ENCODE results near the gene CYTH1.

CYTH1 gene

GRCh38 chr17:78715000-78715771, 66.9 kb downstream of the CYTH1 start:
- DNase-seq (ENCODE audit: low spot score), result no peak

GRCh38 chr17:78714534-78714933, 67.5 kb downstream of the CYTH1 start:
- no peak for DNase-seq (ENCODE audit: low spot score)

- no peak for DNase-seq (ENCODE audit: low spot score)
Measured at GRCh38 chr17:78712043-78712442, 70.0 kb downstream of the CYTH1 start.

GRCh38 chr17:78710607-78711006, 71.5 kb downstream of the CYTH1 start:
- DNase-seq (ENCODE audit: low spot score), result no peak

GRCh38 chr17:78709751-78710181, 72.3 kb downstream of the CYTH1 start:
- no peak for DNase-seq (ENCODE audit: low spot score)

- DNase-seq (ENCODE audit: low spot score), result peak; percentile 79
Measured at GRCh38 chr17:78709119-78709681, 72.9 kb downstream of the CYTH1 start.

GRCh38 chr17:78708510-78708973, 73.5 kb downstream of the CYTH1 start:
- DNase-seq (ENCODE audit: low spot score), result peak; percentile 85

- DNase-seq (ENCODE audit: low spot score), result no peak
Measured at GRCh38 chr17:78707923-78708322, 74.2 kb downstream of the CYTH1 start.

GRCh38 chr17:78707016-78707415, 75.1 kb downstream of the CYTH1 start:
- no peak for DNase-seq (ENCODE audit: low spot score)

- DNase-seq (ENCODE audit: low spot score), result peak; percentile 62
Measured at GRCh38 chr17:78706271-78706915, 75.7 kb downstream of the CYTH1 start.

- DNase-seq (ENCODE audit: low spot score), result no peak
Measured at GRCh38 chr17:78705071-78705470, 77.0 kb downstream of the CYTH1 start.

- no peak for DNase-seq (ENCODE audit: low spot score)
Measured at GRCh38 chr17:78704594-78704993, 77.5 kb downstream of the CYTH1 start.

GRCh38 chr17:78697554-78698343, 84.3 kb downstream of the CYTH1 start:
- peak; percentile 53 for DNase-seq (ENCODE audit: low spot score)

- no peak for DNase-seq (ENCODE audit: low spot score)
Measured at GRCh38 chr17:78697122-78697521, 85.0 kb downstream of the CYTH1 start.

- no peak for DNase-seq (ENCODE audit: low spot score)
Measured at GRCh38 chr17:78696016-78696982, 85.8 kb downstream of the CYTH1 start.

- DNase-seq (ENCODE audit: low spot score), result no peak
Measured at GRCh38 chr17:78694805-78695531, 87.1 kb downstream of the CYTH1 start.

GRCh38 chr17:78693346-78694083, 88.6 kb downstream of the CYTH1 start:
- DNase-seq (ENCODE audit: low spot score), result no peak

GRCh38 chr17:78692460-78693010, 89.5 kb downstream of the CYTH1 start:
- no peak for DNase-seq (ENCODE audit: low spot score)

GRCh38 chr17:78689029-78689428, 93.0 kb downstream of the CYTH1 start:
- peak; percentile 43 for DNase-seq (ENCODE audit: low spot score)
